MCF 10A (cell line): ENCODE measurements around the gene CPED1. TPM values are rescaled to one million over a fixed set of nuclear protein-coding genes. Genes with fewer than 3 reads are reported as not detected.
A peak's percentile ranks its signal among the peaks of the same experiment; 100 is the strongest.

Experiments used
- BruUV-seq: library from RNA; stranded (reverse); fragments of 400-500 nt; replicated peaks from 2 replicates; lab custom pipeline; 2021; lab: Mats Ljungman, UMichigan
- CTCF ChIA-PET: fragments of 300-600 bp; sonication (Branson Sonifier 250); formaldehyde crosslinking; extraction: SDS; loops from one replicate; lab custom pipeline; 2021; ENCODE audit warnings: antibody characterized with exemption, inconsistent platforms; lab: Yijun Ruan, JAX
- POLR2A ChIA-PET: fragments of 300-600, 350-650 bp; sonication (Branson Sonifier 250); formaldehyde crosslinking; extraction: SDS; loops from one replicate; lab custom pipeline; 2020; ENCODE audit warnings: antibody characterized with exemption, inconsistent platforms; lab: Yijun Ruan, JAX
- DNase-seq: peaks from one replicate; pipeline ENCODE4 v3.0.0-alpha.2; 2018; ENCODE audit not compliant: unreplicated experiment
- H3K27ac Mint-ChIP-seq: one replicate; pipeline ENCODE4 v1.8.0; 2022; ENCODE audit warnings: mild to moderate bottlenecking, low read depth, mixed read lengths; ENCODE audit not compliant: unreplicated experiment
- H3K27me3 Mint-ChIP-seq: one replicate; pipeline ENCODE4 v1.8.0; 2022; ENCODE audit warnings: mixed read lengths; ENCODE audit not compliant: insufficient read depth, unreplicated experiment
- H3K36me3 Mint-ChIP-seq: one replicate; pipeline ENCODE4 v1.8.0; 2022; ENCODE audit warnings: mild to moderate bottlenecking, moderate library complexity, mixed read lengths; ENCODE audit not compliant: insufficient read depth, unreplicated experiment
- H3K4me1 Mint-ChIP-seq: one replicate; pipeline ENCODE4 v1.8.0; 2022; ENCODE audit warnings: mixed read lengths; ENCODE audit not compliant: insufficient read depth, unreplicated experiment
- H3K4me3 Mint-ChIP-seq: one replicate; pipeline ENCODE4 v1.8.0; 2022; ENCODE audit warnings: mild to moderate bottlenecking, moderate library complexity, mixed read lengths; ENCODE audit not compliant: unreplicated experiment
- H3K9me3 Mint-ChIP-seq: one replicate; pipeline ENCODE4 v1.8.0; 2022; ENCODE audit warnings: mixed read lengths; ENCODE audit not compliant: unreplicated experiment
- intact Hi-C: fragments of 100-400 bp; cut with micrococcal nuclease; formaldehyde crosslinking; loops from 2 replicates; pipeline ENCODE4 v1.14.1; 2022
- total RNA-seq: library from RNA; stranded (reverse); gene quantifications from 2 replicates; pipeline ENCODE4 v1.2.3, GENCODE V29; 2022
- TF ChIP-seq, protein P1 (sequence below): fragments of 200-600 bp; IDR thresholded peaks from one replicate; pipeline ENCODE4 v1.8.0; 2022; ENCODE audit warnings: antibody characterized with exemption, mild to moderate bottlenecking; ENCODE audit not compliant: unreplicated experiment

CPED1 gene
- total RNA-seq, 1 experiment from 2014 or later: not detected

- TF ChIP-seq, protein P1, sequence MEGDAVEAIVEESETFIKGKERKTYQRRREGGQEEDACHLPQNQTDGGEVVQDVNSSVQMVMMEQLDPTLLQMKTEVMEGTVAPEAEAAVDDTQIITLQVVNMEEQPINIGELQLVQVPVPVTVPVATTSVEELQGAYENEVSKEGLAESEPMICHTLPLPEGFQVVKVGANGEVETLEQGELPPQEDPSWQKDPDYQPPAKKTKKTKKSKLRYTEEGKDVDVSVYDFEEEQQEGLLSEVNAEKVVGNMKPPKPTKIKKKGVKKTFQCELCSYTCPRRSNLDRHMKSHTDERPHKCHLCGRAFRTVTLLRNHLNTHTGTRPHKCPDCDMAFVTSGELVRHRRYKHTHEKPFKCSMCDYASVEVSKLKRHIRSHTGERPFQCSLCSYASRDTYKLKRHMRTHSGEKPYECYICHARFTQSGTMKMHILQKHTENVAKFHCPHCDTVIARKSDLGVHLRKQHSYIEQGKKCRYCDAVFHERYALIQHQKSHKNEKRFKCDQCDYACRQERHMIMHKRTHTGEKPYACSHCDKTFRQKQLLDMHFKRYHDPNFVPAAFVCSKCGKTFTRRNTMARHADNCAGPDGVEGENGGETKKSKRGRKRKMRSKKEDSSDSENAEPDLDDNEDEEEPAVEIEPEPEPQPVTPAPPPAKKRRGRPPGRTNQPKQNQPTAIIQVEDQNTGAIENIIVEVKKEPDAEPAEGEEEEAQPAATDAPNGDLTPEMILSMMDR: no peak
- H3K4me3 Mint-ChIP-seq: no peak overlapping the region
- no peaks in the 10 kb centered on the region for H3K9me3 Mint-ChIP-seq
- POLR2A ChIA-PET: interaction anchor here (0.9 to 1.0 kb wide), 2 partner anchors 12 to 132 kb away, joined by 3 read pairs; partner anchors contain the start of gene ING3
- intact Hi-C loops: no loop called here
- H3K27ac Mint-ChIP-seq: no peak overlapping the region
- no peaks in the 10 kb centered on the region for H3K36me3 Mint-ChIP-seq
- DNase-seq: peak; percentile 56
- no TSS peak for BruUV-seq
- H3K4me1 Mint-ChIP-seq: peaks cover 29% of the 10 kb centered on the region
- H3K27me3 Mint-ChIP-seq: no peaks in the 10 kb centered on the region
- CTCF ChIA-PET: interaction anchor here (0.6 to 5.9 kb wide), 14 partner anchors 15 to 912 kb away, joined by 3 to 69 read pairs (median 4); partner anchors contain the start of gene CPED1
Measured at GRCh38 chr7:121083138-121083789, 94.8 kb downstream of the CPED1 start.

DNA sequence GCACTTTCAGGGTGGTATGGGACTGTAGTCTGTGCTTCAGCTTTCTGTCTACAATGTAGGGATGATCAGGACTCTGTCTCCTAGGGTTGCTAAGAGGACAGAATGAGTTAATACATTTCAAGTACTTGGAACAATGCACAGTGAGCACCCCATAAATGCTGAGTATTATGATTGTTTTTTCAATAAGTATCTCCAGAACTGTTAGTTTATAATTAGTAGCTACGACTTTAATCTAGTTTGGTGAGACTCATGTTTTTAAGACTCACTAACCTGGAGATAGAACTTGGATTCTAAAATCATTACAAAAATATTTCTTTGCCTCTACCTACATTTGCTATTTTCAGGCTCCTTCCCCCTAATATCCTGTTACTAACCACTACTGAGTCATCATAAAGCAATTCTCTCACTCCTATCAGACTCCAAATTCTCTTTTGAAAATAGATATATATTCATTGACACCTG is 95.3 kb downstream of the CPED1 start:
- BruUV-seq: no TSS peak
- TF ChIP-seq, protein P1: no peak
- H3K36me3 Mint-ChIP-seq: no peaks in the 10 kb centered on the region
- POLR2A ChIA-PET: interaction anchor here (1.1 kb wide), 1 partner anchor 8 kb away, joined by 4 read pairs; no protein-coding TSS in a partner anchor
- CTCF ChIA-PET: interaction anchor here (0.6 to 5.9 kb wide), 10 partner anchors 16 to 911 kb away, joined by 3 to 69 read pairs (median 4); partner anchors contain the start of gene CPED1
- DNase-seq: no peak
- H3K27me3 Mint-ChIP-seq: no peaks in the 10 kb centered on the region
- H3K4me1 Mint-ChIP-seq: peaks cover 29% of the 10 kb centered on the region
- no peak overlapping the region for H3K27ac Mint-ChIP-seq
- no peaks in the 10 kb centered on the region for H3K9me3 Mint-ChIP-seq
- H3K4me3 Mint-ChIP-seq: no peak overlapping the region
- intact Hi-C loops: no loop called here

GRCh38 chr7:121084256-121084655 is 95.7 kb downstream of the CPED1 start:
- BruUV-seq: no TSS peak
- intact Hi-C loops: no loop called here
- DNase-seq: no peak
- no peaks in the 10 kb centered on the region for H3K27me3 Mint-ChIP-seq
- H3K27ac Mint-ChIP-seq: no peak overlapping the region
- ChIA-PET POLR2A (interaction anchor here (1.1 kb wide), 1 partner anchor 9 kb away, joined by 4 read pairs; no protein-coding TSS in a partner anchor), CTCF (interaction anchor here (1.2 to 5.9 kb wide), 5 partner anchors 24 to 292 kb away, joined by 3 to 69 read pairs (median 24); partner anchors contain the start of gene CPED1)
- H3K4me3 Mint-ChIP-seq: no peak overlapping the region
- peaks cover 24% of the 10 kb centered on the region for H3K4me1 Mint-ChIP-seq
- no peaks in the 10 kb centered on the region for H3K36me3 Mint-ChIP-seq
- no peaks in the 10 kb centered on the region for H3K9me3 Mint-ChIP-seq
- TF ChIP-seq, protein P1: no peak

DNA sequence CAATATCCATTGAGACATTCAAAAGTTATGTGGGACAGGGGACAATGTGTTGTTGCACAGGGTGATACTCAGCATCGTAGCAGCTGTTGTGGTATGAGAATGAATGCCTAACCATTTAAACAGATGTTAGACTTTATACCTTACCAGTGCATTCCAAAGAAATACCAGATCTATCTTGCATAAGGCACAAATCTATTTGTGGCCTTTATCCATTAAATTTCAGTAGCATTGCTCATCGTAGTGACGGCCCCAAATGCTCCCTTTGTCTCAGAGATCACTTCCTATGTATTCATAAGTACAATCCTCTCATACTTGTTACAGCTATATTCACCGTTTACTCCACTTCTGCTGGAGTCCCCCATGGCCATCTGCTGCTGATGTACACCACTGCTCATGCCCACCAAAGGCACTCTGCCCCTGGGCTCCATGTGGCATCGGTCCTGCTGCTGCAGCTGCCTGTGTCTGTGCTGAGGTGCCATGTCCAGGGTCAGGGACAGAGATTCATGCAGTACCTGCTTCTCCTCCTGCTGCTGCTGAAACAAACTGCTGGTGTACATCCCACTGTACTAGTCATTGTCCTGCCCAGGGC is 96.3 kb downstream of the CPED1 start:
- Mint-ChIP-seq H3K27me3 (no peaks in the 10 kb centered on the region), H3K27ac (no peak overlapping the region), H3K36me3 (no peaks in the 10 kb centered on the region), H3K4me1 (peaks cover 23% of the 10 kb centered on the region), H3K4me3 (no peak overlapping the region), H3K9me3 (no peaks in the 10 kb centered on the region)
- ChIA-PET CTCF (interaction anchor here (0.6 to 5.9 kb wide), 6 partner anchors 23 to 293 kb away, joined by 3 to 69 read pairs (median 14); partner anchors contain the start of gene CPED1), POLR2A (interaction anchor here (1.1 kb wide), 1 partner anchor 9 kb away, joined by 4 read pairs; no protein-coding TSS in a partner anchor)
- DNase-seq: peak; percentile 36
- BruUV-seq: no TSS peak
- intact Hi-C loops: no loop called here
- TF ChIP-seq, protein P1: no peak
